Fibroblast of skin of right quadriceps (primary cell): ENCODE data around the gene FLACC1.
"Not testable (repeated sequence)": the region's sequence is repeated elsewhere in the genome, so short reads cannot be mapped to it uniquely, and the experiment has no call there.

Experiments
- DNase-seq: peaks from one replicate; pipeline ENCODE4 v3.0.0-alpha.2; 2013

The FLACC1 gene

DNA sequence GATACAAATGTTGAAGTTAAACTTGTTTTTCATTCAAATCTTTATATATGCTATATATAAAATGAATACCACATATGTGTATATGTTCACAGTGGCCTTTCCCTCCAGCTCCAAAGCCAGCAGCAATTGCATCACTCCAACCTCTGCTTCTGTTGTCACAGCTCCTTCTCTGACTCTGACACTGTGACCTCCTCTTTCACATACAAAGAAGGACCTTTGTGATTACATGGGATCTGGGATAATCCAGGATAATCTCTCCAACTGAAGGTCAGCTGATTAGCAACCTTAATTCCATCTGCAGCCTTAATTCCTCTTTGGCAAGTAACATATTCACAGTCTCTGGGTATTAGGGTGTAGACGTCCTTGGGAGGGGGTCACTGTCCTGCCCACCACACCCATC is 8.4 kb downstream of the FLACC1 start:
- DNase-seq: no peak

DNA sequence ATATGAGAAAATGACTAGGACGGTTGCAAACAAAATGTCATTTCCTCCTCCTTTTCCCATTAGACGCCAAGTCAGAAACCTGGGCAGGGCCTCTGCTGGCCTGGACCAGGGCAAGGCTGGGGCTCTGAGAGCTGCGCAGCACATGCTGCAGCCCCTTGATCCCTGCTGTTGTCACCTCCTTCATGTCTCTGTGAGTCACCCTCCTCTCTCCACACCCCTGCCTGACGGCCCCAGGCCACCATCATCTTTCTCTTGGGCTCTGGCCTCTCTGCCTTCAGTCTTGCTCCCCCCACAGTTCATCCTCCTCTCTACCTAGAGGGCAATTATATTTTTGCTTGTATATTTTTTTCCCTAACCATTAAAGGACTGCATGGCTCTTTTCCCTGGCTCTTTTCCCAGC is 10.0 kb downstream of the FLACC1 start:
- DNase-seq: no peak

DNA sequence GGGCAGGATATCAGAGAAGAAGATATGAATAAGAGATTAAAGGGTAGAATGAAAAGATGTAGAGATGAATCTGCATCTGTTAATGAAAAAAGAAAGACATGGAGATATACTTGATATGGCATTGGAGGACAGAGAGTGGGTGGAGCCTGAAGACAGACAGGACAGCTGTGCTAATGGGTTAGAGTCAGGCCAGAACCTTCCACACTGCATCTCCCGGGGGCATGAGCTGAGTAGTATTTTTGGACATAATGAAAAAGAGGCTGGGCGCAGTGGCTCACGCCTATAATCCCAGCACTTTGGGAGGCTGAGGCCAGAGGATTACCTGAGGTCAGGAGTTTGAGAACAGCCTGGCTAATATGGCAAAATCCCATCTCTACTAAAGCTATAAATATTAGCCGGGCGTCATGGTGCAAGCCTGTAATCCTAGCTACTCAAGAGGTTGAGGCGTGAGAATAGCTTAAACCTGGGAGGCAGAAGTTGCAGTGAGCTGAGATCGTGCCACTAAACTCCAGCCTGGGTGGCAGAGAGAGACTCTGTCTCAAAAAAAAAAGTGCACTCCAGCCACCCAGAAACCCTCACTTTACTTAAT is 11.4 kb downstream of the FLACC1 start:
- DNase-seq: no peak

DNA sequence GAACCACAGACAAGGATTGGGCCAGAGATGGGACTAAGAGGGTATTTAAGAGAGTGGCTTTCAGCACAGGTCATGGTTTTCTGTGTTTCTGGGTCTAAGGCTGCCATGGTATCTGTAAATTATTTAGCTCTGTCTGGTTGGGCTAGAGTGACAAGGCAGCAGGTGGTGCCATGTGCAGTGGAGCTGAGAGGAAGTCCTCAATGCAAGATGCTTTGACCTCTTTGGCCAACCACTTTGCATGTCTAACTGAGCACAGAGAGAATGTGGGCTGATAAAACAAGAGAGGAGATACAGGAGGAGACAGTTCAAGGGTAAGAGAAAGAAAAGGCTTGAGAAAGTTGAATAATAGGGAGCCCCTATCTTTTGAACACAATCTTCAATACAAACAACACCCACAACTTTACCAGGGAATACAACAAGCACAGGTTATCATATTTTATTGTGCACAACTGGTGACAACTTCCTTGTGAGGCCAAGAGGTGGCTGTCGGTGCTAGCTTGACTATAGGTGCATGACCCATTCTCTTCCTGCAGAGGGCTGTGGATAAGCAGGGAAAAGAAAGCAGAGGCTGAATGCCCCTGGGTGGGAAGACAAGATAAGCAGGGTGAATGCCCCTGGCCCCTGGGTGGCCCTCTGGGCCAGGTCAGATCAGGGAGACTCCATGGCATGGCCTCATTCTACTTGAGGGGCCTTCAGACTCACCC is 12.3 kb downstream of the FLACC1 start:
- no peak for DNase-seq

DNA sequence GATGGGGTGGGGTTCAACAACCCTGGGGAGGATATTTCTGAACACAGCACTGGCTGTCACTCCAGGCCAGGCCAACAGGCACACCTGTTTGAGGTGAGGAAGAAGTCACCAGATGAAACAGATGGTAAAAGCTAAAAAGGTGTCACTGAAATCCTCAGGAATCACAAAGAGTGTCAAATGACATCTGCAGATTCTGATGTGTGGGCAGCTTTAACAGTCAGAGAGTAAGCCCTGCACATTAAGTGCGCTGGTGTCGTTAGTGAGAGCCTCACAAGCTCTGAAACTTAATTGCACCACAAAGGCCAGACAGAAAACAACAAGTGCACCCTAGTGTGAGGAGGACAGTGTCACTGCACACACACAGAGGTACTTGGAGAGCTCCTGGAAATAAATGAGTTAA is 13.6 kb downstream of the FLACC1 start:
- no peak for DNase-seq

DNA sequence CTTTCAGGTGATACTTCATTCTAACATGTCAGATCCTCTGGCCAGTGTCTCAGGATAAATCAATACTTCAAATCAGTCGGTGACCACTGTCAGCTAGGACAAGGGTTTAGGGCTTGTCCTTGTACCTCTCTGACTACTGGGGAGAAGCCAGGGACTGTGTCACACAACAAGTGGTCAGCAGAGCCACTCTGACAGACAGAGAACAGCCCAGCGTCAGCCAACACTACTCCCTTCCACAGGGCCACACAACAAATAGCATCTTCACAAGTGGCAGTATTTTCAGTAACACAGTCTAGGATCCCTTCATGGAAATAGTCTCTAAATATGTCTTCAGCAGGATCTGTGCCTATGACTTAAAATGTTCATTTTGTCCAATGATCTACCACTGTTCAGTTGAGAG is 14.2 kb downstream of the FLACC1 start:
- DNase-seq: no peak

DNA sequence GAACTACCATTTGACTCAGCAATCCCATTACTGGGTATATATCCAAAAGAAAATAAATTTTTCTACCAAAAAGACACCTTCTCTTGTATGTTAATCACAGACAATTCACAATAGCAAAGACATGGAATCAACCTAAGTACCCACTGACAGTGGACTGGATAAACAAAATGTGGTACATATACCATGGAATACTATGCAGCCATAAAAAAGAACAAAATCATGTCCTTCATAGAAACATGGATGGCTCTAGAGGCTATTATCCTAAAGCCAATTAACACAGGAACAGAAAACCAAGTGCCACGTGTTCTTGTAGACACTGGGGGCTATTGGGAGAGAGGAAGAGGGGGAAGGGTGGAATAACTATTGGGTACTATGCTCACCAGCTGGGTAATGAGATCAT is 27.7 kb downstream of the FLACC1 start:
- no peak for DNase-seq

DNA sequence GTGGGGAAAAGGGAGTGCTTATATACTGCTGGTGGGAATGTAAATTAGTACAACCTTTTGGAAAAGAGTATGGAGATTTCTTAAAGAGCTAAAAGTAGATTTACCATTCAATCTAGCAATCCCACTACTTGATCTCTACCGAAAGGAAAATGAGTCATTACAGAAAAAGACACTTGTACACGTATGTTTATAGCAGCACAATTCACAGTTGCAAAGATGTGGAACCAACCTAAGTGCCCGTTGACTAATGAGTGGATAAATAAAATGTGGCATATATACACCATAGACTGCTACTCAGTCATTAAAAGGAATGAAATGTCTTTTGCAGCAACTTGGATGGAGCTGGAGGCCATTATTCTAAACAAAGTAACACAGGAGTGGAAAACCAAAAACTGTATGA is 29.5 kb downstream of the FLACC1 start:
- DNase-seq: no peak

DNA sequence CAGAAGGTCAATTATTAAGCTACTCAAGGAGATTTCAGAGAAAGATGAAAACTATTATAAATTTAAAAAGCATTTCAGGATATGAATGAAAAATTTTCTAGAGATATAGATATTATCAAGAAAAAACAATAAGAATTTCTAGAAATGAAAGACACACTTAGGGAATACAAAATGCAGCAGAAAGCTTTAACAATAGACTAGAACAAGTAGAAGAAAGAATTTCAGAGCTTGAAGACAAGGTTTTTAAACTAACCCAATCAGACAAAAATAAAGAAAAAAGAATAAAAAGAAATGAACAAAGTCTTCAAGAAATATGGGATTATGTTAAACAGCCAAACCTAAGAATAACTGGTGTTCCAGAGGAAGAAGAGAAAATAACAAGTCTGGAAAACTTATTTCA is 34.4 kb downstream of the FLACC1 start:
- no peak for DNase-seq

DNA sequence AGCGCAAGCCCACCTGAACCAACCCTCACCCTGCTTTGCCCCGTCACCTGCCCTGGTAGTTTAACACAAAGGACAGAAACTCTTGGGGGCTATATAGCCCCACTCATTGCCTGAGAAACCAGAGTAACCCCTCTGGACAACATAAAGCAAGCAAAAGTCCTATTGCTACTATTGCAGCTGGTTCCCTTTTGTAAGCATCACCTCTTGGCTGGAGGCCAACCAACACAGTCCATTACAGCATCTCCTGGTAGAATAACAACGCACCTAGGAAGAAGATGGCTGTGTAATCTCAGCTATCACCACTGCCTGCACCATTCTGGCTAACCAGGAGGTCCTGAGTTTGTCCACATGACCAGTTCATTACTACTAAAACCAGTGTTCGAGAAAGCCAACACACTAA is 36.4 kb downstream of the FLACC1 start:
- no peak for DNase-seq

DNA sequence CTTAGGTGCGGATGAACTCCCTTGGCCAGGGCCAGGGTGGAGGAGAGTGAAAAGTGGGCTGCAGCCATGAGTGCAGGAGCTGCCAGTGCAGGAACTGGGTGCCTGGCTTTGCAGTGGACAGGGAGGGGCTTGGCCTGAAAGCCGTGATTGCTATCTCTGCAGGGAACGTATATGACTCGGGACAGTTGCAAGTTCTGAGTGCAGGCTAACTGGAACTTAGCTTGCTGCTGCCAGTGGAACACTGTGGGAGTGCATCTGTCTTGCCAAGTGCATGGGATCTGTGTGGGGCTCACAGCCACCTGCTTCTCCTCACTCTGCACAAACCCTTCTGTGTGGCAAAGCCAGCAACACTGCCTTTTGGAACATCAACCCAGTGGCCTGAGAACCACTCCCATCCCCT is 36.9 kb downstream of the FLACC1 start:
- DNase-seq: no peak

DNA sequence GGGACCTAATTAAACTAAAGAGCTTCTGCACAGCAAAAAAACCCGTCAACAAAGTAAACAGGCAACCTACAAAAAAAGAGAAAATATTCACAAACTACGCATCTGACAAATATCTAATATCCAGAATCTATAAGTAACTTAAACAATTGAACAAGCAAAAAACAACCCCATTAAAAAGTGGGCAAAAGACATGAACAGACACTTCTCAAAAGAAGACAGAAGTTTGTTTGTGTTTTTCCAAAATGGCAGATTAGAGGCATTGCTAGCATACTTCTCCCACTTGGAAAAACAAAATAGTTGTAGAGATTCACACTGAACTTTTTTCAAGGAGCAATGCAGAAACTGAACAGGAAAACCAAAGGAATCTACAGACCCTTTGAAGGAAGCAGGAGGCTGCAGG is 37.6 kb downstream of the FLACC1 start:
- DNase-seq: no peak

DNA sequence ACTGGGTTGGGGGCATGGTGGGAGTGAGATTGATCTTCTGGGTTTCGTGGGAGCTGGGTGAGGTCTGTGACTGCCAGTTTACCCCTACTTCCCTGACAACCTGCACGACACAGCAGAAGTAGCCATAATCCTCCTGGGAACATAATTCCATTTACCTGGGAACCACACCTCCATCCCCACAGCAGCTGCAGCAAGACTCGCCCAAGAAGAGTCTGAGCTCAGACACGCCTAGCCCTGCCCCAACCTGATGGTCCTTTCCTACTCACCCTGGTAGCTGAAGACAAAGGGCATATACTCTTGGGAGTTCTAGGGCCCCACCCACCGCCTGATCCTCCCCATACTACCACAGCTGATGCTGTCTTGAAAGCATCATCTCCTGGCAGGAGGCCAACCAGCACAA is 43.8 kb downstream of the FLACC1 start:
- no peak for DNase-seq

DNA sequence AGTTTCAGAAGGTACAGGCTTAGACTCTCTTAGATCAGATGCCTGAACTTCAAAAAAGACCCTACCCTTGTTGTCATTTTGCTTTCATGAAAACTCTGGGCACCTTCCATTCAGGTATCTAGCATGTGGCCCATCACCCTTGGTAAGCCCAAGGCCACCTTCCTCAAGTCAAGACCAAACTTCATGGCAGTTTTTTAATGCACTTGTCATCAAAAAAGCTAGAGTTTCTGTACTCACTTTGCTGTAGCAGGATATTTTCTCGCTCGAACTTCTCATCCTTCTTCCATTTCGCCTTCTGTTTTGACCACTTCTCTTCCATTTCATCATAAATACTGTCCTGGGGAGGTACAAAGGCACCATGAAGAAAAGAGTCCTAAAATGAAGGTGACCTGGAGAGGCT is 48.2 kb downstream of the FLACC1 start:
- no peak for DNase-seq

DNA sequence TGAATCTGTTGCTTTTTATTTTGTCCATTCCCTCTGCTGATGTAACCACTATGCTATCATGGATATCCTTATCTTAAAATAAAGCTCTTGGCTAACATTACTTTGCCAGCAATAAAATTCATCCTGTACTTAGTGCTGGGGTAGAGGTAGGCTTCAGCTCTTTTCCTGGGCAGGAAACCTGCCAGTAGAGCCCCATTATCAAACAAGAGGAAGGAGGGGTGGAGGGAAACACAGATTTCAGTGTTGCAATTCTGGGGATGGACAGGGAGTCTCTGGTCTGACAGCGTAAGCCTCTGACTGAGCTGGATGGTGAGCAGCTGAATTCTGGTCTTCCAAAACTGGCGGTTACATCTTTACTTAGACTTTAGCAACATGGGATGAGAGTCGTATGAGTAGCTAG is 49.3 kb downstream of the FLACC1 start:
- DNase-seq: no peak

DNA sequence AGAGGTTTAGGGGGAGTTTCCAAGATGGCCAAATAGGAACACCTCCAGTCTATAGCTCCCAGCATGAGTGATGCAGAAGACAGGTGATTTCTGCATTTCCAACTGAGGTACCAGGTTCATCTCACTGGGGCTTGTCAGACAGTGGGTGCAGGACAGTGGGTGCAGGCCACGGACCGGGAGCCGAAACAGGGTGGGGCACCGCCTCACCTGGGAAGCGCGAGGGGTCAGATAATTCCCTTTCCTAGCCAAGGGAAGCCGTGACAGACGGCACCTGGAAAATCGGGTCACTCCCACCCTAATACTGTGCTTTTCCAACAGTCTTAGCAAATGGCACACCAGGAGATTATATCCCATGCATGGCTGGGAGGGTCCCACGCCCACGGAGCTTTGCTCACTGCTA is 57.2 kb downstream of the FLACC1 start:
- DNase-seq: not testable (repeated sequence)

DNA sequence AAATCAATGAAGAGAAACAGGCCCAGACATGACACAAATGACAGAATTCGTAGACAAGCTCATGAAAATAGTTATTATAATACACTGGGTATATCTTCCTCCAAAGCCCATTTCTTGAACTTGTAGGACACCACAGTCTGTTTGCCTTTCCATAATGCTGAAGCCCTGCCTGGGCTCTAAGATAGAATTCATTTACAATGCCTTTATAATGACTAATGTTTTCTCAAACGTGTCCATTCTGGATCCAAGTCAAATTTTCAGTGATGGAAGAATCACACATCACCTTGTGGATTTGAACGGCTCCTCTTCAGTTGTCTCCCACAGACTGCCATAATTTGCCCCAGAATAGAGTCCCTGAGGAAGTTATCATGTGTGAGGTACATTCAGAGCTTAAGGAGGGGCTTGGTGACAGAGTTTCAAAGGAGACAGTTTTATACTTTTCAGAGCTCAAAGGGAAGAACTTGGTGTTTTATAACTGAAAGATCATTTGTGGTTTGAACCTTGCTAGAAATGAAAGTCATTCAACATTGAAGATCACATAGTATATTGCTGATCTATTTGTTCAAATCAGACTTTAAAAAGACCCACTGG is 58.6 kb downstream of the FLACC1 start:
- no peak for DNase-seq

DNA sequence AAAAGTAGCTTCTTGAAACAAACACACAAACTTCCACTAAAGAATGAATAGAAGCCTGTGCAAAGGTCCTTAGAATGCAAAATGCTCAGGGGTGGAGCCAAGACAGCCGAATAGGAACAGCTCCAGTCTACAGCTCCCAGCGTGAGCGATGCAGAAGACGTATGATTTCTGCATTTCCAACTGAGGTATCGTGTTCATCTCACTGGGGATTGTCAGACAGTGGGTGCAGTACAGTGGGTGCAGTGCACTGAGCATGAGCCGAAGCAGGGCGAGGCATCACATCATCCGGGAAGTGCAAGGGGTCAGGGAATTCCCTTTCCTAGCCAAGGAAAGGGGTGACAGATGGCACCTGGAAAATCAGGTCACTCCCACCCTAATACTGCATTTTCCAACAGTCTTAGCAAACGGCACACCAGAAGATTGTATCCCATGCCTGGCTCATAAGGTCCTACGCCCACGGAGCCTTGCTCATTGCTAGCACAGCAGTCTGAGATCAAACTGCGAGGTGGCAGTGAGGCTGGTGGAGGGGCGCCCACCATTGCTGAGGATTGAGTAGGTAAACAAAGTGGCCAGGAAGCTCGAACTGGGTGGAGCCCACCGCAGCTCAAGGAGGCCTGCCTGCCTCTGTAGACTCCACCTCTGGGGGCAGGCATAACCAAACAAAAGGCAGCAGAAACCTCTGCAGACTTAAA is 66.5 kb downstream of the FLACC1 start:
- DNase-seq: not testable (repeated sequence)

DNA sequence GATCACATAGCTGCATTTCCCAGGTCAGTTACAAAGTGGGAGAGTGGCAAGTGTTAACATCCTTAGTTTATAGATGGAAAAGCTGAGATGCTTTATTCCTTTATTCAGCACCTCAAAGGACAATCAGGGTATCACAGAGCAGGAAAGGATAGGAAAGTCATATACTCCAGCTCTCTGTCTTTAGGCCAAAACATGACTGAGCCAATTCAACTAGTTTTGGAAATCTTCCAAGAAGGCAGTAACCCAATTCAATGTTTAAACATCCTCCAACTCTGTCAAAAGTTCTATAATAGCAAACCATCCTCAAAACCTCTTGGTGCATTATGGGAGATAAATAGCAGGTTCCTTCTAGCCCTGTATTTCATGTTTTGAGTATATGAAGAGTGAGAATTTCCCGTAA is 71.6 kb downstream of the FLACC1 start:
- DNase-seq: no peak

DNA sequence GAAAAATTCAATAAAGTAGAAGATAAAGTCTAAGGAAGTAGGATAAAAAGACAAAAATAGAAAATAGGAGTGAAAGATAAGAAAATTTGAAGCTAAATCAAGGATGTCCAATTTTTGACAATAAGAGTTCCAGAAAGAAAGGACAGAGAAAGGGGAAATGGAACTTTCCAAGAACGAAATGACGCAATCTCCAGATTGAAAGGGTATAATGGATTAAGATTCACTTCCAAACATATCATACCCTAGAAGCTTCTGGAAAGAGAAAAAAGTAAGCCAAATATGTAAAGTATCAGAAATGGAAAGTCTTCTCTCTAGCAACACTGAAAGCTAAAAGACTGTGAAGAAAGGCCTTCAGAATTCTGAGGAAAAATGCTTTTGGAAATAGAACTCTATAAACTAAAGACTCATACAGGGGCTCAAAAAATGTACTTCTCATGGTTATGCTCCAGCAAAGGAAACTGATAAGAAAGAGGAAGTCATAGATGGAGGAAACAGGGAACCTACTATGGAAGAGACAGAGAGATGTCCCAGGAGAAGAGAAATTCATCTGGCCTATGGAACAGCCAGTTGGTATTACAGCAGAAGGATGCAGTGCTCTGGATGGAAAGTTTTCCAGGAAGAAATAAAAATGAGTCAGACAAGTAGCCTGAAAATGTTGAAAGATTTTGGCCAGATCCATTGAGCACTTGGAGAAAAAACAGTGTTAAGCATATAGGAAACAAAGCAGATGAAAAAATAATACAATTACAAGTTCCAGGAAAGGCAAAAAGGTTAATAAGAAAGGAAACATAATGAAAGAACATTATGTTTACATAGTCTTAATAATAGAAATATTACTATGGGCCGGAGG is 76.7 kb downstream of the FLACC1 start:
- DNase-seq: no peak

DNA sequence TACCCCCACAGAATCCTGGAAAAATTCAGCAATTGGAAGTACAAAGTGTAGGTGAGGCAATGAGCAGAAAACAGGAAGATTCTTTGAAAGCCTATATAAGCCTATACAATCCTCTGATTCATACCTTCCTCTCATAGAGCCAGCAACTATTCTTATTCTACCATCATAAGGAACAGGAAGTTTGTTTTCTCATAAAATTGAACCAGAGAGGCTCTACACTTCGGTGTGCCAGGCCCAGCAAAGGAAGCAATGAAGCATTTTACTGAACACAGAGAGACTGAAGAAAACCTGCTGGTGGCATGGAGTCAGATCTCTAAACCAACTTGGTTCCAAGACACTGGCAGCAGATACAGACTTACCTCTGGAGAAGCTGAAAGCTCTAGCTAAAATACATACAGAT is 78.1 kb downstream of the FLACC1 start:
- DNase-seq: no peak

DNA sequence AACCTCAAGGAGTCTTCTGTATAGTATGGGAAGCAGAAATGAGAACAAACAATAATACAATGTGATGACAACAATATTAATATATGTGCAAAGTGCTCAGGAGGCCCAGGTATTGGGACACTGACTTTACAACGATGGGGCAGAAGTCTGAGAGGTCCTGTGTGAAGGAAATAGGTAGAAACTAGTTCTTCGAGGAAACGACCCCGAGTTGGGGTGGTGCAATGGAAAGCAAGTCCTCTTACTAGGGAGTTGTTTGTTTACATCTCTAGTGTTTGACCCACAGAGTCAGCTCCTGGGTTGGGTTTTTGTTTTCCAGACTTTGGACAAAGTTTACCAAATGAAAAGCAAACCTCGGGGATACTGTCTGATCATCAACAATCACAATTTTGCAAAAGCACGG is 80.6 kb downstream of the FLACC1 start:
- no peak for DNase-seq

DNA sequence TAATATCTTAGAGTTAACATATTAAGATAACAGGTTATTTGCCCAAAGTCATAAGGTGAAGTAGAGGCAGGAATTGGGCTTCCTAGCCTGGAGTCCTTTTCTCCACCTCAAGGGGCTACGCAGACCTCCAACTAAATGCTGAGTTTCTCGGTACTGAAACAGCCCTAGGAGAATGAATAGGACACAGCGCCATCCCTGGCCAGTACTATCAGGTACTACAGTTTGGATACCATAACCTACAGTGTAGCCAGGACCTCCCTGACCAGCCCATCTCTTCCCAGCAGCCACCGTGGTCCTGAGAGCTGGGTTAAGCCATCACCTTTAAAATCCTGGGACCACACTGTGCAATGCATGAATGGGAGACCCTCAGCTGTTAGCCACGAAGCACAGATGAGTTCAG is 81.2 kb downstream of the FLACC1 start:
- no peak for DNase-seq
